Hindlimb muscle (tissue), 1 donor: ENCODE measurements around the gene TREML4. TPM values are rescaled to one million over a fixed set of nuclear protein-coding genes. Genes with fewer than 3 reads are reported as not detected.

Experiments
- DNase-seq: peaks from one replicate; pipeline ENCODE4 v3.0.0-alpha.2; 2013
- polyA plus RNA-seq: library from polyadenylated mRNA; unstranded; fragments of 120-200 nt; gene quantifications from one replicate; pipeline ENCODE4 v1.2.1, GENCODE V29; 2013; ENCODE audit not compliant: insufficient read length

The TREML4 gene
- polyA plus RNA-seq, 1 donor = not detected

DNA sequence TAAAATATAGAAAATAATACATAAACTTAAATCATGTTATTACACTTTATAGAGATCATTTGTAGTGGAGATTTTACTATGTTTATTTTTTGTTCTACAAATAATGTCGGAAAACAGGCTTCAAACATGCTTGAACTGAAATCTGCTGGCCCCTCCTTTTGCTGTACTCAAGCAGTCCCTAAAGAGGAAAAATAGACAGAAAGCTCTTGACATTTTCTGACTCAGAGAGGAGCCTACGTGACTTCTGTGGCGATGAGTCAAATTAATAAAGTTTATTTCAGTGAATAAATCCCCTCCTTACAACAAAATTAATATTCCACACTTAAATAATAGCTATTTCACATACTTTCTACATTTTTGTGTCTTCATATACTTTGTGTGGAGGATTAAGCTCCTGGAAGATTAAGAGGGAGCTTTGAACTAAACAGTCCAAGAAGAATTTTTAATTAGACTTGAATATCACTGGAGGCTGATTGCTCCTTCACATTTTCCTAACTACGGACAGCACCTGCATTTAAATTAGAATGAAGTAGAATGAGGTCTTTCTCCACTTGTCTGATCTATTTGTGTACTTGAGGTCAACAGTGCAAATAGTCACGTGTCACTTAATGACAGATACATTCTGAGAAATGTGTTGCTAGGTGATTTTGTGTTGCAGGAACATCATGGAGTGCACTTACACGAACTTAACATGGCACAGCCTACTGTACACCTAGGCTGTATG lies 60.0 kb downstream of the TREML4 start:
- no peak for DNase-seq

Other genes with a start within 250 kb of the TREML4 start
- 4.1 TPM for gene UNC5CL, start 189.1 kb upstream of the TREML4 start, polyA plus RNA-seq
- gene TSPO2, start 185.9 kb upstream of the TREML4 start, polyA plus RNA-seq = 0.93 TPM
- gene APOBEC2, start 175.1 kb upstream of the TREML4 start, polyA plus RNA-seq = 433 TPM
- gene OARD1, start 156.0 kb upstream of the TREML4 start, polyA plus RNA-seq = 19.1 TPM
- gene NFYA, start 155.4 kb upstream of the TREML4 start, polyA plus RNA-seq = 26.7 TPM
- gene TREML1, start 74.0 kb upstream of the TREML4 start, polyA plus RNA-seq = 0.39 TPM
- 8.4 TPM for gene TREM2, start 65.2 kb upstream of the TREML4 start, polyA plus RNA-seq
- 0.08 TPM for gene TREML2, start 27.2 kb upstream of the TREML4 start, polyA plus RNA-seq
- 0.46 TPM for gene TREM1, start 58.3 kb downstream of the TREML4 start, polyA plus RNA-seq
- gene NCR2, start 107.3 kb downstream of the TREML4 start, polyA plus RNA-seq = not detected